ENCODE measurements around the gene PARVG.
"Not testable (repeated sequence)": the region's sequence is repeated elsewhere in the genome, so short reads cannot be mapped to it uniquely, and the experiment has no call there.

PARVG gene

DNA sequence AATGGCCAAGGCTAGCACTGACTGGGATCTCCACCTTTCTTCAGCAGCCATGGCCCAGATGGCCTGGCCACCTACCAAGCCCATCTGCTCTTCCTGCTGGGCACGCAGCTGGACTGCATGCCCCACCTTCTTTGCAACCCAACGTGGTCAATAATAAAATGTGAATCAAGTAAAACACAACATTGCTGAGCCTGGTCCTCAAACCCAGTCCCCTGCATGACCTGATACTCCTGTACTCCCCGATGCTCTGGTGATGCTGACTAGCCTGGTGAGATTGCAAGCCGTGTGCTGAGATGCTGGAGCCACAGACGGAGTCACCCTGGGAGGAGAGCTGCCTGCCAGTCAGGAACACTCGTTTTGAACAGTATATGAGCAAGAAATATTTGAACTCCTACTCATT is 34.0 kb downstream of the PARVG start:
- DNase-seq = no peak

DNA sequence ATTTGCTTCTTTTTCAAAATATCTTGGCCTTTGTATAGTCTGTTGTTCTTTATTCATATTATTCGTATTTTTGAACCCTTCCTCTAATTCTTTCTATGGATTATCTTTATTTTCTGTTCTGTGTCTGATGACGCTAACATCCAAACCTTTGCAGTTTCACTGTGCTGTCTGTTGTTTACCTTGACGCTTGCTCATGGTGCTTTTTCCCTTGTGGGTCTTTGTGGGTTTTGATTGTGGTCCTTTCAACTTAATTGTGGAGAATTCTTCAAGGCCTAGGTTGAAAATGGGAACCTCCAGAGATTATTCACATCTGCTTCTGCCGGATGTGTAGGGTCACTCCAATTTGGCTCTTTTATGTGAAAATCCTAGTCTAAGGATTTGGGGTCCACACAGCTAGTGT is 34.6 kb downstream of the PARVG start:
- no peak for DNase-seq

GRCh38 chr22:44217346-44217745 is 36.6 kb downstream of the PARVG start:
- DNase-seq = no peak

DNA sequence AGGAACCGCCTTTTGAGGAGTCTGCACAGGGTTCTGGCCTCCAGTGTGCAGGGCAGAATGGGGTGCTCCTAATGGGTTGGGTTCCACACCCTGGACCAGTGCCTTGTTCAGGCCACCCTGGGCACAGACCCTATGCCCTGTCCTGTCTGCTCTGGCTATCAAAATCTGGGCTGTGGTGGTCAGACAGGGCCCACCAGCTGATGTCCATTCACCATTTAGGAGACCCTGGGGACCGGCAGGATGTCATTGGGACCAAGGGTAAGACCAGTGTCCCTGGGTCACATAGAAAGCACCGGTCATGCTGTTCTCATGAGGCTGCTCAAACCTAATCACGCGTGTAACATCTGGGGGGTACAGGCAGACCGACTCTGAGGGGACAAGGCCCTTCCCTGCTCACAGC is 37.3 kb downstream of the PARVG start:
- no peak for DNase-seq

DNA sequence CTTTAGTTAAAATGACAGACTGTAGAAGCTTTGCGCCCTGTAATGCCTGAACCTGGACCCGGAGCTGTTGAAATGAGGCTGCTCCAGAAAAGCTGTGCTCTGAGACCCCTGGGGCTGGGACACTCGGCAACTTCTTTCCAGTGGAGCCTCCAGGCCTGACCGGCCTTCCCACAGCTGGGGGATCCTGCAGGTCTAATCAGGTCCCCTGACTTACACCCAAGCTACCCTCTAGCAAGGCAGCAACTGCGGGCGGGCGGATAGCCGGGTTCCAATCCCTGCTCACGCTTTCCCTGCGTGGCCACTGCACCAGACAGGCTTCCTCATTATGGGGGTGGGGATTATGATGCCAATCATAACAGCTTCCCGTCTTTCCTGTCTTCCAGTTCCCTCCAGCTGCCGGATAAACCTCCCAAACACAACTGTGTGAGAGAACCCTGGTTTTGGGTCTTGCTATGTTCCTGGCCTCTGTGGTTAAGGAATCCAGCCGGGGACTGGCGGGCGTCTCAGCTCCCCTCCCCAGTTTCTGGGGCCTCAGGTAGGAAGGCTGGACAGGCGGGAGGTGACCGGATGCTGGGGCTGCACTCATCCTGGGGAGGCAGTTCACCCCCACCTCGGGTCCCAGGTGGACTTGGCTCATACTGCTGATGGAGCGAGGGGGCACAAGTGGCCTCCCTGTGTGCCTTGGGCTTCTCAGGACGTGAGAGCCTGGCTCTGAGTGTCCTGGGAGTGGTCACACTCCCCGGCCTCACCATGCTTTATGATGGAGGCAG is 38.6 kb downstream of the PARVG start:
- DNase-seq = no peak

DNA sequence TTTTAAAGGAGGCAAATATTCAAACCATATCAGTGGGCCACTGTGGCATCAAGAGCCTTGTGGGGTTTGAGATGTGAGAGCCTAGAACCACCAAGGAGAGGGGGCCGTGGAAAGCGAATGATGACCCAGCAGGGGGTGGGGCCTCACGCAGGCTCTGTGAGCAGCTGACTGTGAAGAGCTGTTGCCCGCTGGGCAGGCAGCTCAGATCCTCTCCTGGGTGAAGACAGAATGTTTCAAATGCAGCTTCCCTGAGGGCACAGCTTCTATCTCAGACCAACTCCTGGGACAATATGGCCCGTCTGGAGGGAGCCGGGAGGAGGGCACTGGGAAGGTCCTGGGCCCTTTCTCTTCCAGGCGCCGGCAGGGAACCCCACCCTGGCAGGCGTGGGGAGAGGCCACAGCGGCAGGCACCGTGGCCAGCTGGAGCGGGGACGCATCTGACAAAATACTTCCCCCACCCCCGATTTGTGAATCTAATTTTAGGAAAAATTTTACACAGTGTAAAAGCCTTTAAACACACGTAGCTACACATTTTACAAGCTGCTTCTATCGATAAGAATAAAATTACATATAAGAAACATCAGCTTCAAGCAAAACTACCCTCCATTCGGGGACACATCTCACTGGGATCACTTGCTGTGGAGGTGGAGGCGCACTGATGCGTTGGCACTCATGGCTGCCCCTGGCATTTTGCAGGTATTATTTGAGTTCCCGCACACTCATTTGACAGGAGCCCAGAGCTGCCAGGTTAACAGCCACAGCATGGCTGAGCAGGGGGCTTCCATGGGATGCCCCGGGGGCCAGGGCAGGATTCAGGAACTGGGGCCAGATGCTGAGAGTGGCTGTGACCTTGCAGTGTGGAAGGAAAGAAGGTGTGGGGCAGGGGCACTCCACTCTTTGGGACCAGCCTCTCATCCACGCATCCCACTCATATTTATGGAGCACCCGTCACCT is 40.3 kb downstream of the PARVG start:
- no peak for DNase-seq

DNA sequence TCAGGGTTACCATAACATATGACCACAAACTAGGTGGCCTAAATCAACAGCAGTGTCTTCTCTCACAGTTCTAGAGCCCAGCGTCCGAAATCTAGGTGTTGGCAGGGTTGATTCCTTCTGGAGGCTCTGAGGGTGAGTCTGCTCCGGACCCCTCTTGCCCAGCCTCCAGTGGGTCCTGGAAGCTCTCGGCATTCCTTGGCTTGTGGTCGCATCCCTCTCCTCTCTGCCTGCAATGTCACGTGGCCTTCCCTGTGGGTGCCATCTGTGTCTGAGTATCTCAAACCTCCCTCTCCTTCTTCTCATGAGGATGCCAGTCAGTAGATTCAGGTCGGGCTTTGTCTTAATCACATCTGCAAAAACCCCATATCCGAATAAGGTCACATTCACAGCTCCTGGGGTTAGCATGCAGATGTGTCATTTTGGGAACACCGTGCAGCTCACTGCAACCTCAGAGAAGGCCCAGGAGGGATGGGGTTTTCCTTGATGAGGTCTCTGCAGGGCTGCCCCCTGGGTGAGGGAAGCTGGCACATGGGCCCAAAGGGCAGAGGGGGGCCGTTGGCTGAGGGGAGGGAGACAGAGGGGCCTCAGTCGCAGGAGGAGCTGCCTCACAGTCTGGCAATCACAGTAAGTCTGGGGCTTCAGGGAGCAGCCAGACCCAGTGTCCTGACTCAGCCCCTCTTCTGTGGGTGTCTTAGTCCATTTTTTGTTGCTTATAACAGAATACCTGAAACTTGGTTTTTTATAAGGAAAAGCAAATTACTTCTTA is 41.2 kb downstream of the PARVG start:
- no peak for DNase-seq

DNA sequence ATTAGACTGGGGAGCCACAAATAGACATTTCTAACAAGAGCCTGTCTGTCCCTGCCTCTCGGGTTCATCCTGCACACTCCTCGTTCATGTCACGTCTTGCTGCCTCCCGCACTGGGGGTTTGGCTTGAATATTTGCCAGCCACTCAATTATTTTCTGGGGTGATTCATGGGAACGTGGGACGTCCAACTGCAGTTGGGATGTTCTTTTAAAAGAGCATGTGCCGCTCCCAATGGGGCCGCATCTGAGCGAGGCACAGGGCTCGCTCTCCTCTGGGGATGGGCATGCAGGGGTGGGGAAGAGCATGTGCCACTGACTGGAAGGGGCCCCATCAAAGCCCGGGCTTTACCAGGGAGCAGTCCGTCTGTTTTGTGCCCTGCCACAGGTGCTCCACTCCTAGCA is 43.4 kb downstream of the PARVG start:
- no peak for DNase-seq

DNA sequence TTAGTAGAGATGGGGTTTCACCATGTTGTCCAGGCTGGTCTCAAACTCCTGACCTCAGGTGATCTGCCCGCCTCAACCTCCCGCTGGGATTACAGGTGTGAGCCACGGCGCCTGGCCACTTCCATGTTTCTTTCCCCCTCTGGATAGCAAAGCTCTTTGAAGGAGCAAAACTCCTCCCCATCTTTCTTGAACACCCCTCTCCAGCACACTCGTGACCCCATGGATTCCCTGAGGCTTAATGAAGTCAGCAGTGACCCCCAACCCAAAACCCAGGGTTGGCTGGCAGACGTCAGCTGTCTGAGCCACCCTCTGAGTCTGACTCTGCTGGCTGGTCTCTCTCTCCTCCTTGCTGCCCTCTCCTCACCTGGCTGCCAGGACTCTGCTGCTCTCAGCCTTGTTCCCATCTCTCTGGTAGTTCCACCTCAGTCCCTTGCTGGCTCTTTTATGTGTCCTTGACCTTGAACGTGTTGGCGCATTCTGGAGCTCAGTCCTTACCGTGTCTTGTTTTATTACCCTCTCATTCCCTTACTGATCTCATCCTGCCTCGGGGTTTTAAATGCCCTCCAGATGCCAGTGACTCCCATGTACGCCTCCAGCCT is 44.5 kb downstream of the PARVG start:
- DNase-seq = no peak

- DNase-seq = no peak
These were observed 45.1 kb downstream of the PARVG start for GRCh38 chr22:44225812-44226211.

GRCh38 chr22:44229331-44229730 is 48.6 kb downstream of the PARVG start:
- no peak for DNase-seq

DNA sequence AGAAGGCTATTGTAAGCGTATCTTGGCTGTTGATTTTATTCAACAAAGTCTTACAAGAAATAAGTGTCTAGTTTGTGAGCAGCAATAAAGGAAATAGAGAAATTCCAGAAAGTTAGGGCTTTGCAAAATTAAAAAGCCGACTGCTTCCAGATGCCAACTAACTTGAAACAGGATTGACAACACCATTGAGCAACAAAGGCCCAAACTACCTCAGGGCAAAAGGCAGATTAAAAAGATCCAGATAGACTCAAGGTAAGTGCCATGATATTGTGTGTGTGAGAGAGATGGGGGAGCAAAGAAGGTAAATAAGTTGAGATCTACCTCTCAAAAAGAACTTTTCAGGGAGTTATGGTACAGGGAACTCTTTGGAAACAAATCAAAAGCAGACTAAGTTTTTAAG is 49.1 kb downstream of the PARVG start:
- no peak for DNase-seq

DNA sequence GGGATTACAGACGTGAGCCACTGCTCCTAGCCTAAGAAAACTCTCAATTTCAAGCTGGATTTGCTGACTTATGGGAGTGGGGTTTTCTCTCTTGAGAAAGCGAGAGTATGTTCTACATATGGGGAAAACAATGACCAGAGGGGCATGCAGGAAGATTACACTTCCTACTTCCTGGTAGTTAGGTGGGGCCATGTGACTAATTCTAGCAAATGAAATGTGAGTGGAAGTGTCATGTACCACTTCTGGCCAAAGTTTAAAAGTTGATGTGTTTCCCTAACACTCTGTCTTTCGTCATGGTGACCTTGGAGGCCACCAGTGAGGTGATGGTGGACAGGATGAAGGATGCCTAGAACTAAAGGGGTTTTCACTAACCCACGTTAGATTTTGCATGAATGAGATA is 50.5 kb downstream of the PARVG start:
- DNase-seq = no peak

GRCh38 chr22:44234372-44234771 is 53.6 kb downstream of the PARVG start:
- DNase-seq = not testable (repeated sequence)

- DNase-seq = no peak
These were observed 56.6 kb downstream of the PARVG start for GRCh38 chr22:44237290-44237689.

DNA sequence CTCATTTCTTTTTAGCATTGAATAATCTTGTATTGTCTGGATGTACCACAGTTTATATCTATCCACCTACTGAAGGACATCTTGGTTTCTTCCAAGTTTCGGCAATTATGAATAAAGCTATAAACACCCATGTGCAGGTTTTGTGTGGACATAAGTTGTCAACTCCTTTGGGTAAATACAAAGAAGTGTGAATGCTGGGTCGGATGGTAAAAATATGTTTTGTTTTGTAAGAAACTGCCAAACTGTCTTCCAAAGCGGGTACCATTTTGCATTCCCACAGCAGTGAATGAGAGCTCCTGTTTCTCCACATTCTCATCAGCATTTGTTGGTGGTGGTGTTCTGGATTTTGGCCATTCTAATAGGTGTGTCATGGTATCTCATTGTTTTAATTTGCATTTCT is 60.4 kb downstream of the PARVG start:
- DNase-seq = not testable (repeated sequence)

DNA sequence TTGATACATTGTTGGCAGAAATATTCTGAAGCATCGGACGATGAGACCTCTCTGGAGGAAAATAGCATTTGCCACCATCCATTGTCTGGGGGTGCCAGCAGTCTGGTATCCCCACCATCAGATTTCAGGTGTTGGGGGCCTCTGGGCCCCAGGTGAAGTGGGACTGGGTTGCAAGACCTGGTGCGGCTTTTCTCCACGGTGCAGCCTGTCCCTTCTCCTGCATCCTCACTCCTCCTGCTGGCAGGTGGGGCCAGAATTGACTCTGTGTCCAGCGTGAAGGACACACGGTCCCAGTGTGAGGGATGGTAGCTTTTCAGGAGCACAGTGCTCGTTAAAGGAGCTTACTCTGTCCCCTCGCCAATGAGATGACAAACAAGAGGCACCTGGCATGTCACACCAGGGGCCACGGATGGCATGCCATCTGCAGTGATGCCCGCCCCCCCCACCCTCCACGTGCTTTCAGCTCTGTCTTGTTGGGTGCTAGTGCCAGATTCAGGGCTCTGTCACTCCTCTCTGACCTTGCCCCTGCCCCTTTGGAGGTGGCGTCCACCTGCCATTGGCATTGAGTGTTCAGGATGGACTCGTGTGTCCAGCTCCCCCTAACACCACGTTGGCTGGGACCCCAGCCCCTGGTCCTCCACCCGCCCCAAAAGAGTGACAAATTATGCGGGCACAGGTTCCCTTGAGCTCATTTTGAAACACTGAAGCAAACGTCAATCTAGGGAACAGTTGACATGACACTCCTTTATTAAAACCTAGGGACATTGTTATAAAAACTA is 62.4 kb downstream of the PARVG start:
- DNase-seq = no peak

DNA sequence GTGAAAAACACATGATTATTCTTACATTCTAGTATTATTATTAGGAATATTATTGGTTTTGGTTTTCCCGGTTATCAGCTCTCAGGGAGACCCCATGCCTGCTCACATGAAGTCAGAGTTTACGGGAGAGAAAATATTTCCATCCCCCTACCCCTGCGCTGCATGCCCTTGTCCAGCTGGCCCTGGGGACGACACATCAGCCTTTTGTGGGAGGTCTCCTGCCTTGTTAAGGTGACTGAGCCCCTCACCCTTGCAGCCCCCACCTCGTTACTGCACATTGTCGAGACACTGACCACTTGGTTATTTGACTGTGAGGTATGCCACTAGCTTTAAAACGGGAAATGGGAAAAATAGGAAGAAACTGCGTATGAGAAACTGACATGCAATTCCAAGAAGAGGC is 63.0 kb downstream of the PARVG start:
- DNase-seq = no peak

DNA sequence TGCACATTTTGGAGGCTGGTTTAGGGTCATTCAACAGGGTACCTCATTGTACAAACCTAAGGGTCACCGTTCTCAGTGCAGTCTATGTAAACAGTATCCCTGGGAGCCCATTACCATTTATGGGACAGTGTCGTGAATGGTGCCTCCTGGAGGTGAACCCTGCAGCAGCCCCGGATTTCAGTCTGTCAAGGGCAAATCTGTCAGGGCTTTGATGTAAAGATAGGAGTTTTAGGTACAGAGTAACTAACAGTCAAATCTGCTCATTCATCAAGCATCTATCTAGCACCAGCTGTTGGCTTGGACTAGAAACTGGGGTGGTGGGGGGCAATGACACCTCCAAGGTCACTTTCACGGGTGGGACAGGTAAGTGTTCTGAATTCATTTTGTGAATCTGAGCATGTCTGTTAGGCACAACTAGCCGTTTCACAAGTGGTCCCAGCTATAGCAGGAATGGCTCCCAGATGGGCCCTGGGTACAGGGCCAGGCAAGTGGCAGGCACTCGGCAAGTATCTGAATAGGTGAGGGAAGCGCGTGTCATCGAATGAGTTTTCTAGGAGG is 63.6 kb downstream of the PARVG start:
- DNase-seq = no peak

GRCh38 chr22:44245438-44245837 is 64.7 kb downstream of the PARVG start:
- DNase-seq = no peak

DNA sequence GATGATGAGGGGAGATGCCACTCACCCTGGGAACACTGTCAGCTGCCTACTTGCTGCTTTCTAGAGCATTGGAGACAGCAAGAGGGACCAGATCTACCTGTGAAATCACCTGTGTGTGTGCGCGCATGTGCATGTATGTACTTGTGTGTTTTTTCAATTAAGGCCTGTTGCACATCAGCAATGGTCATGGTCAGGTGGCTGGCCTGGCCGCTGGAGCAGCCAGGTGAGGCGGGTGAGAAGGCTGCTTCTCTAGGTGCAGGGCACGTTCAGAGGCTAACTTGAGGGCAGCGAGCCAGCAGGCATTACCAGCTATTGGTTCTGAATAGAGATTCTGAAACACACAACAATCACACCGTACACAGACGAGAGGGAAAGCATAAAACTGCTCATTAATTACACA is 65.1 kb downstream of the PARVG start:
- DNase-seq = no peak

Measured in CD4-positive, alpha-beta T cell treated with Interleukin-10 for 1 hour (primary cell).